Fibroblast of lung (primary cell): Measurements from ENCODE around the gene HOXC11. TPM values are rescaled to one million over a fixed set of nuclear protein-coding genes. Genes with fewer than 3 reads are reported as not detected.

Source experiments
- DNase-seq, 2 donors: peaks; one replicate each; pipeline versions ENCODE4 v3.0.0 to v3.0.0-alpha.2; 2010; ENCODE audit warnings: low read depth in 2 of 2
- H2AFZ ChIP-seq: 2 replicates; pipeline ENCODE4 v1.5.1; 2012; ENCODE audit warnings: low read length, control low read depth, inconsistent platforms
- H3K27ac ChIP-seq: 2 replicates; pipeline ENCODE4 v1.5.1; 2011; ENCODE audit warnings: low read length, control low read depth; ENCODE audit not compliant: insufficient read depth
- H3K27me3 ChIP-seq: 2 replicates; pipeline ENCODE4 v1.5.1; 2011; ENCODE audit warnings: mild to moderate bottlenecking, low read length; ENCODE audit not compliant: control insufficient read depth, insufficient read depth
- H3K36me3 ChIP-seq: 2 replicates; pipeline ENCODE4 v1.5.1; 2011; ENCODE audit warnings: low read length; ENCODE audit not compliant: control insufficient read depth, insufficient read depth
- H3K4me1 ChIP-seq: 2 replicates; pipeline ENCODE4 v1.5.1; 2011; ENCODE audit warnings: low read length; ENCODE audit not compliant: control insufficient read depth, insufficient read depth; ENCODE audit errors: extremely low read depth
- H3K4me2 ChIP-seq: 2 replicates; pipeline ENCODE4 v1.5.1; 2011; ENCODE audit warnings: low read length, control low read depth; ENCODE audit not compliant: insufficient read depth; ENCODE audit errors: extremely low read depth
- H3K4me3 ChIP-seq, 4 experiments: fragments of 200-600 bp in 1 of 4; sonication (generic) in 1 of 4; replicated peaks in 1 of 4; 2 replicates each; pipeline ENCODE4 v1.5.1; 2011 to 2016; ENCODE audit warnings: low read length in 4 of 4, low read depth in 3 of 4, mild to moderate bottlenecking in 3 of 4, control low read depth in 2 of 4, inconsistent platforms in 1 of 4, mixed read lengths in 1 of 4; ENCODE audit not compliant: insufficient read depth in 1 of 4; ENCODE audit errors: control extremely low read depth in 1 of 4
- H3K79me2 ChIP-seq: 2 replicates; pipeline ENCODE4 v1.5.1; 2012; ENCODE audit warnings: mild to moderate bottlenecking, low read length, inconsistent platforms; ENCODE audit not compliant: control insufficient read depth, insufficient read depth
- H3K9ac ChIP-seq: 2 replicates; pipeline ENCODE4 v1.5.1; 2011; ENCODE audit warnings: mild to moderate bottlenecking, low read length, control low read depth; ENCODE audit not compliant: insufficient read depth
- H3K9me3 ChIP-seq: 2 replicates; pipeline ENCODE4 v1.5.1; 2012; ENCODE audit warnings: low read depth, low read length; ENCODE audit not compliant: control insufficient read depth, insufficient read depth
- H4K20me1 ChIP-seq: 2 replicates; pipeline ENCODE4 v1.5.1; 2011; ENCODE audit warnings: low read length; ENCODE audit not compliant: control insufficient read depth, insufficient read depth; ENCODE audit errors: extremely low read depth
- EZH2 ChIP-seq: IDR thresholded peaks from 2 replicates; pipeline ENCODE4 v1.5.1; 2012; ENCODE audit warnings: low read length, control low read depth, mild to moderate bottlenecking; ENCODE audit errors: missing control alignments
- polyA plus RNA-seq, 2 donors: library from polyadenylated mRNA; depleted of rRNA in 1 of 2; stranded (reverse) in 1 of 2; unstranded in 1 of 2; fragments of >200 nt; gene quantifications; 2 replicates each; pipeline ENCODE4 v1.2.1, GENCODE V29; 2011 to 2012; ENCODE audit warnings: missing spikeins in 1 of 2
- total RNA-seq: library from RNA; depleted of rRNA; stranded (reverse); fragments of >200 nt; gene quantifications from 2 replicates; pipeline ENCODE4 v1.2.1, GENCODE V29; 2014
- TF ChIP-seq, protein P1 (sequence below), 2 donors: IDR thresholded peaks in 1 of 2; conservative IDR thresholded peaks in 1 of 2; 1 replicate in 1 of 2; 2 replicates in 1 of 2; pipeline ENCODE4 v1.5.1; 2011 to 2012; ENCODE audit warnings: low read length in 2 of 2, control low read depth in 1 of 2, inconsistent platforms in 1 of 2, low read depth in 1 of 2, mild to moderate bottlenecking in 1 of 2

Gene HOXC11
- total and polyA plus RNA-seq, 2 donors (not counting 1 experiment from before 2014, with no cell fraction given): not detected

DNA sequence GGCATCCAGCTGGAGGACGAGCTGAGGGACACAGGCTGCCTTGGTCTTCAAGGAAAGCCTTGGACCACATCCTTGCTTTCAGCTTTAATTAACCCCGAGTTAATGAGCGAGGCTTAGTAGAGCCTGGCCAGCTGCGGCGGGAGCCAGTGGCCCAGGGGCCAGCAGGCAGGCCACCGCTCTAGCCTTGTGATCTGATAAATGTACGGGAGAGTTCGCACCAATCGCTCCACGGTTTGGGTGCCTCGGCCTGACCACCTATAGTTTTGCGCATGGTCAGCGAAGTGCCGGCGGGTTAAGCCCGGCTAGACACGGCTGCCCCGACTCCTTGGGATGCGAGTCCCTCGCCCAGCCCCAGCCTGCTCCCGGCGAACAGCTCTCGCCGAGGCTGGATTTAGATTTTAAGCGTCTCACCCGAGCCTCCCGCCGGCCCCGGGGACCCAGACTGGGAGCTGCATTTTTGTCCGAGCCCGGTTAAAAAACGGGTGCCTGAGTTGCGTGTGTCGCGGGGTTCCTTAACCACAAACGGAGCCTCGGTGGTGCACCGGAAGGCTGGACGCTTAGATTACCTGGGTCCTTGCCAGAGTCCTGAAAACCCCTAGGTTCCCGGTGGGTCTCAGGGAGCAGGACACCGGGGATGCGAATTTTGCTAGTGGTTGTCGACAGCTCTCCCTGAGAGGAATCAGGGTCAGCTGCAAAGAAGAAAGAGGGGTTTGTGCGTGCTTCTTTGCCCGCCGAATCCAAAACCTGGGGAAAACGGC is 21.2 kb upstream of the HOXC11 start:
- Histone ChIP-seq H3K27ac (no peak overlapping the region), H3K9me3 (no peaks in the 10 kb centered on the region), H3K4me3 (no peak overlapping the region), H2AFZ (no peak overlapping the region), H3K36me3 (no peaks in the 10 kb centered on the region), H3K4me1 (no peaks in the 10 kb centered on the region), H3K4me2 (no peak overlapping the region), H3K9ac (no peak overlapping the region), H3K79me2 (no peaks in the 10 kb centered on the region), H3K27me3 (peaks cover 91% of the 10 kb centered on the region), H4K20me1 (peaks cover 2% of the 10 kb centered on the region)
- TF ChIP-seq EZH2: peak; percentile 95
- TF ChIP-seq, protein P1, sequence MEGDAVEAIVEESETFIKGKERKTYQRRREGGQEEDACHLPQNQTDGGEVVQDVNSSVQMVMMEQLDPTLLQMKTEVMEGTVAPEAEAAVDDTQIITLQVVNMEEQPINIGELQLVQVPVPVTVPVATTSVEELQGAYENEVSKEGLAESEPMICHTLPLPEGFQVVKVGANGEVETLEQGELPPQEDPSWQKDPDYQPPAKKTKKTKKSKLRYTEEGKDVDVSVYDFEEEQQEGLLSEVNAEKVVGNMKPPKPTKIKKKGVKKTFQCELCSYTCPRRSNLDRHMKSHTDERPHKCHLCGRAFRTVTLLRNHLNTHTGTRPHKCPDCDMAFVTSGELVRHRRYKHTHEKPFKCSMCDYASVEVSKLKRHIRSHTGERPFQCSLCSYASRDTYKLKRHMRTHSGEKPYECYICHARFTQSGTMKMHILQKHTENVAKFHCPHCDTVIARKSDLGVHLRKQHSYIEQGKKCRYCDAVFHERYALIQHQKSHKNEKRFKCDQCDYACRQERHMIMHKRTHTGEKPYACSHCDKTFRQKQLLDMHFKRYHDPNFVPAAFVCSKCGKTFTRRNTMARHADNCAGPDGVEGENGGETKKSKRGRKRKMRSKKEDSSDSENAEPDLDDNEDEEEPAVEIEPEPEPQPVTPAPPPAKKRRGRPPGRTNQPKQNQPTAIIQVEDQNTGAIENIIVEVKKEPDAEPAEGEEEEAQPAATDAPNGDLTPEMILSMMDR (conservative IDR thresholded peaks at IDR 0.05 in 1 of 2, IDR thresholded peaks at IDR 0.05 in 1 of 2; ENCODE audit: low read depth in 1 of 2, low read length in 2 of 2): no peak
- no peak for DNase-seq

DNA sequence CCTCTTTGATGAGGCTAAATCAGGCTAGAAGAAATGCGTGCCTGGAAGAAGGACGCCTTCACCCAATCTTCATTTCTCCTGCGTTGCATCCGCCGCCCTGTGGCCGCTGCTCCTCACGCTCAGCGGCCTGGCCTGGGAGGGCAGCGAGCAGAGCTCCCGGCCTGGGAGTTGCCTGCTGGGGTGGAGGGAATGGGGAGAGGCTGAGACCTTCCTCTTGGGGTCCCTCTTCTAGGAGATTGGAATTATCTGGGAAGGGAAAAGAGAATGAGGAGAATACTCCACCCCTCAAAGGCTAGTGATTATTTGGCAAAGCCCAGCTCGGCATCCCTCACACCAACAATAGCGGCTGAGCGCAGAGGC is 20.6 kb upstream of the HOXC11 start:
- no peaks in the 10 kb centered on the region for H3K79me2 ChIP-seq
- H3K4me1 ChIP-seq: no peaks in the 10 kb centered on the region
- H3K36me3 ChIP-seq: no peaks in the 10 kb centered on the region
- DNase-seq: no peak
- no peak overlapping the region for H3K9ac ChIP-seq
- no peak overlapping the region for H3K4me3 ChIP-seq
- H3K9me3 ChIP-seq: no peaks in the 10 kb centered on the region
- H3K27ac ChIP-seq: no peak overlapping the region
- no peak overlapping the region for H3K4me2 ChIP-seq
- TF ChIP-seq EZH2: no peak
- TF ChIP-seq, protein P1 (conservative IDR thresholded peaks at IDR 0.05 in 1 of 2, IDR thresholded peaks at IDR 0.05 in 1 of 2; ENCODE audit: low read depth in 1 of 2, low read length in 2 of 2): no peak
- H3K27me3 ChIP-seq: peaks cover 91% of the 10 kb centered on the region
- H2AFZ ChIP-seq: no peak overlapping the region
- peaks cover 2% of the 10 kb centered on the region for H4K20me1 ChIP-seq

DNA sequence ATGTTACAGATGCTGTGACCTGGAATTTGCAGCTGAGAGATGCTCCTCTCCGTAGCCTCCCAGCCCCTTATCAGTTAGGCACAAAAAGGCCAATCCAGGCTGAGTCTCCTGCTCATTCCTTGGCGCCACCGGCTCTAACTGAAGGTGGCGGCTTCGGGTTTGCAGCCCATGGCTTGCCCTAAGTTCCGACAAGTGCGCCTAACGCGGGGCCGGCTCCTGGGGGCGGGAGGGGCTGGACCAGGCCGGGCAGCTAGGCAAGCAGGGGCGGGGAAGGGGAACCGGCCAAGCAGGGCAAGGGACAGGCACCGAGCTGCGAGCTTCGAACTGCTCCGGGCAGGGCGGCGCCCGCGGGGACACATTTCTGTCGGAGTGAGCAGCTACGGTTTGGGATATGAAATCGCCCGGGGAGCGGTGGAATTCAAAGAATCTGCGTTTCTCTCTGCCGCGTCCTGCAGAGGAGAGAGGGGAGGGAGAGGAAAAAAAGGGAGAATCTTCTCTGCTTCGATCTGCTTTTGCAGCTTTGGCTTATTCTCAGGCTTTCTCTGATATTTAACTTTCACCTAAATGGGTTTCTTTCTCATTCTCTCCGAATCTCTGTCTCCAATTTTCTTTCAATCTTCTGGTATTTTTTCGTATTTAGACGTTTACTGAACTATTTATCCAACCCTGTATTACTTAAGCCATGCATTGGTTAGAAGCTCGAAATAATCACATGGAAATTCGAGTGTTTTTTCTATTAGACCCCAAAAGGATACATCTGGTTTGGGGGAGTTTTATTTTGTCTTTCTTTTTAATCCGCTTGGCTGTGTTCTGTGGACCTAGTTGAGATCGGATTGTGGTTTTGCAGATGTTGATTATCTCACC is 19.8 kb upstream of the HOXC11 start:
- H4K20me1 ChIP-seq: peaks cover 2% of the 10 kb centered on the region
- peaks cover 92% of the 10 kb centered on the region for H3K27me3 ChIP-seq
- no peak overlapping the region for H3K4me2 ChIP-seq
- no peak overlapping the region for H3K9ac ChIP-seq
- no peaks in the 10 kb centered on the region for H3K4me1 ChIP-seq
- no peaks in the 10 kb centered on the region for H3K79me2 ChIP-seq
- no peak for DNase-seq
- no peaks in the 10 kb centered on the region for H3K36me3 ChIP-seq
- H3K4me3 ChIP-seq: no peak overlapping the region
- TF ChIP-seq, protein P1 (conservative IDR thresholded peaks at IDR 0.05 in 1 of 2, IDR thresholded peaks at IDR 0.05 in 1 of 2; ENCODE audit: low read depth in 1 of 2, low read length in 2 of 2): no peak
- peak; percentile 57 for TF ChIP-seq EZH2
- H3K9me3 ChIP-seq: no peaks in the 10 kb centered on the region
- H2AFZ ChIP-seq: no peak overlapping the region
- H3K27ac ChIP-seq: no peak overlapping the region
